Epidermal melanocyte (primary cell): ENCODE measurements around the gene ATF6B.
A peak's percentile ranks its signal among the peaks of the same experiment; 100 is the strongest.
"Not testable (repeated sequence)": the region's sequence is repeated elsewhere in the genome, so short reads cannot be mapped to it uniquely, and the experiment has no call there.

Source experiments
- DNase-seq: peaks from one replicate; pipeline ENCODE4 v3.0.0; 2011; ENCODE audit warnings: low spot score; ENCODE audit not compliant: insufficient read length

Gene ATF6B

GRCh38 chr6:32154514-32155161, 26.6 kb upstream of the ATF6B start:
- DNase-seq, result no peak

DNA sequence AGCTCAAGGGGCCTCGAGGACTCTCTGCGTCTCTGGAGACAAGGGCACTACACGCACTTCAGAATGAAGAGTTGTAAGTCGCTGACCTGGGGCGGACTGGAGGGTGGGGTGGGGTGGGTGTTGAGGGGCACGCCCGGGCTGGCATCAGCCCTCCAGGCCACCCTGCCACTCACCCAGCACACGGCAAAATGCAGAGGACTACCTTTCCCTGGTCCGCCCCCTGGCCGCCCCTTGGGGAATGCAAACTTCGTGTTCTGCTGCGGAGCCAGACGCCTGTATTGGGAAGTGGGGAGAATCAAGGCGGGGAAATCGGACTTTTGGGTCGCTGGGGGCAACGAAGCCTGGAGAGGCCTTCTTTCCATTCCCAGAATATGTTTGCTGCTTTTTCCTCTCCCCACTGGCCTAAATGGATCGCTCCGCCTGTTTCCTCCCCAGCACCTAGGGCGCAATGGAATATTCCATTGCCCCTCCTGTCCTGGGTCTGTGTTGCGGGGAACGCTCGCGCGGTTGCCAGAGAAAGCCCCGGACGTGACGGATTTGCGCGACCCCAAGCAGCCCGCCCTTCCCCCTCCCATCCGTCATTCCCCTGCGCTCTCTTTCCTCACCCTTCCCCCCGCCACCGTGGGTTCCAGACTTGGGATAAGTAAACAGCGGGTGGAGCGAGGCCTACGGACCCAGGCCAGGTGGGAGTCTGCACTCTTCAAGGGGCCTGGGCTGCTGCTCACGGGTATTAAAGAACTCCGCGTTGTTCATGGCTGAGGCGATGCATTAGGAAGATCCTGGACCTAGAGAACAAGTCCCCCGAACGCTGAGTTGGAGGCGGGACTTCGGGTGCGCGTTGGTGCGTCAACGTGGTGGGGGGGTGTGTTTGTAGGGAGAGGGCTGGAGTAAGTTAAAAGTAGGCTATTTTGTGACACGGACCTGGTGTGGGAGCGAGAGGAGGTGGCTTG, 25.8 kb upstream of the ATF6B start, which contains the start of gene PPT2:
Gene PPT2, plus strand, starts transcription at position 578 of the 950 bp plus-strand sequence. CDS start 454 bp downstream, outside the sequence.
- DNase-seq, result peak; percentile 81

DNA sequence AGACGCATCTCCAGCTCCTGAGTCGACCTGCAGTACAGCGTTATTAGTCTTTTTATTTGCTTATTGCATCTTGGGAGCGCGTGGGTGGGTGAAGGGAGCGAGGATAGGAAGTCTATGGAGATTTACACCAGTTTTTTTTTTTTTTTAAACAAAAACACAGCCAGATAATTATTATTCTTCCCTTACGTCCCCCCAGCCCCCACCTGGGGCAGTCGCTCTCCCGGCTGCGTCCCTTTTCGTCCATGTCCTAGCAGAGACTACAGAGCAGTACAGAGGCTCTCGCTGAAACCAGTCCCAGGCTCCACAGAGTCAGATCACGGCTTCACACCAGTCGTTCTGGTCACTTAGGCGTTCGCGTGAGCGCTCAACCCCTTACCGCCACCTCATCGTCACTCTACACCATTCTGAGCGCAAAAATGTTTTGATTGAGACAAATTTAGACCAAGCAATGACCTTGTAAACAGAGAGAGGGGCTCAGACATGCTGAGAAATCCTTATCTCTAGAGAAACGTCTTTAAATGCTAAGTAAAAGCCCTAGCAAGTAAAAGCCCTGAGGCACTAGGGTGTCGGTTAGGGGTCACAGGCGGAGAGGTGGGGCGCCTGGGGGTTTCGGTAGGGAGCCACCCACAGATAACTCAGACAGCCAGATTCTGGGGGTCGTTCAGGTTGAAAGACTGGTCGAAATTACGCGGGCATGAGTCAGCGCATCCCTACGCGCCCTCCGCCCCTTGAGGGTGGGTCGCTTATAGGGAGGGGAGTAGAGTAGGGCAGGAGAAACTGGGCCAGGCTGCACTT, 24.9 kb upstream of the ATF6B start:
- no peak for DNase-seq

- DNase-seq, result no peak
These were observed 24.1 kb upstream of the ATF6B start, which contains the start of gene PRRT1 for GRCh38 chr6:32151863-32152768. PRRT1 (minus strand) TSS chr6:32151939; CDS start chr6:32151827, 112 bp downstream.

DNA sequence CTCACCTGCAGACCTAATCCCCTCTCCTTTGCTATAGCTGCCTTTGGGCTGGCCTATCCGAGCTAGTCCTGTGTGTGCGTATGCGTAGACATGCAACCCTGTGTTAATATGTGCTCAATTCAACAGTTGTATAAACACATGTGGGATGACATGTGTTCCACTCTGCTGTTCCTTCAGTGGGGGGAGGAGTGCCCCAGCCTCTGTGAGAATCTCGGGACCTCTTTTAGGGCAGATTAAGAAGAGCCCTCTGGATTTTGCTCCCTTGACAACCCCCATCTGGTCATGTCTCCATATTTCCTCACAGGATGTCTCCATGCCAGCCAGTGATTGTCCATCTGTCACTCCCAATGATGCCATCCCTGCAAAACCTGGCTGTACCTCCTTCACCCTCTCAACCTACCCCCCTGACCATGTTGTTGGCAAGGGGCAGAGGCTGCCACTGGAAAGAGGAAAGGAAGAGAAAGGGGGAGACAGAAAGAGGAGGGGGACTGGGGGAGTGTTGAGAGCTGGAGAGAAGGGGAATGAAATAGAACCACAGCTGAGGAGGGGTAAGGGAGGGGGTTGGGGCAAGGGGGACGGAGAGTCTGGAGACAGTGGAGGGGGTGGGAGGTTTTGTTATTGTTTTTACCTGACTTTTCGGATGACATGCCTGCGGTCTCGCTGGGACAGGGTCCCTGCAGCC, 23.3 kb upstream of the ATF6B start:
- DNase-seq, result no peak

DNA sequence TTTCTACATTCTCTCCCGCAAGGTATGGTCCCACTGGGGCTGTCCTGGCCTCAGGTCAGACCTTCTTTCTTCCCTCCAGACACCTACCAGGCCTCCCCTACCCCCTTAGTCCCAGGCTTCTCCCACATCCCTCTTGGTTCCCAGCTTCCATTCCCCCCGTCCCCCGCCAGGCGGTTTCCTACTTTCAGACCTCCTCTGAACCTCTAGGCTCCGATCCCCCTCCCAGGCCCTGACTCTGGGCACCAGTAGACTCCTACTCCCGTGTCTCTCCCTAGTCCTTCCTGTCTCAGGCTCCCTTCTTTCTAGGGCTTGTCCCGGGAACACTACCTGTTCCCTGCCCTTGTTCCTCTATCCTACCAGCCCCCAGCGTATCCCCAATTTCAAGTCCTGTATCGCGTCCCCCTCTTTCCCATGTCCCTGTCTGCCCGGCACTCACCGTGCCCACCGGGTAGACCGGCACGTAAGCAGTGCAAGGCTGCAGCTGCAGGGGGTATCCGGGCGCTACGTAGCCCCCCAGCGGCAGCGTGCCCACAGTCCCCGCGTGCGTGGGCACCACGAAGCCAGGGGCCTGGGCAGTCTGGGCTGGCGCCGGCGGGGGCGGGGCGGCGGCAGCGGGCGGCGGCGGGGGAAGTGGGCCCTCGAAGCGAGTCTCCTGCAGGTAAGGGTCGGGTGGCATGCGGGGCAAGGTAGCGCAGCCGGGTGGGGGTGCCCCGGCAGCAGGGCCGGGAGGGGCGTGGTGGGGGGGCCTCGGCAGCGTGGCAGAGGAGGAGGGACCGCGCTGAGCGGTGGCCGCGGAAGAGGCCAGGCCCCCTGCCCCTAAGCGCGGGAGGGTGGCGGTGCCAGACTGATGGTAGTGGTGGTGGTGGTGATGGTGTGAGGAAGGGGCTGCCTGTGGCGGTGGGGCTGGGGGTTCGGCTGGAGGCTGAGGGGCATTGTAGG, 22.2 kb upstream of the ATF6B start:
- no peak for DNase-seq

DNA sequence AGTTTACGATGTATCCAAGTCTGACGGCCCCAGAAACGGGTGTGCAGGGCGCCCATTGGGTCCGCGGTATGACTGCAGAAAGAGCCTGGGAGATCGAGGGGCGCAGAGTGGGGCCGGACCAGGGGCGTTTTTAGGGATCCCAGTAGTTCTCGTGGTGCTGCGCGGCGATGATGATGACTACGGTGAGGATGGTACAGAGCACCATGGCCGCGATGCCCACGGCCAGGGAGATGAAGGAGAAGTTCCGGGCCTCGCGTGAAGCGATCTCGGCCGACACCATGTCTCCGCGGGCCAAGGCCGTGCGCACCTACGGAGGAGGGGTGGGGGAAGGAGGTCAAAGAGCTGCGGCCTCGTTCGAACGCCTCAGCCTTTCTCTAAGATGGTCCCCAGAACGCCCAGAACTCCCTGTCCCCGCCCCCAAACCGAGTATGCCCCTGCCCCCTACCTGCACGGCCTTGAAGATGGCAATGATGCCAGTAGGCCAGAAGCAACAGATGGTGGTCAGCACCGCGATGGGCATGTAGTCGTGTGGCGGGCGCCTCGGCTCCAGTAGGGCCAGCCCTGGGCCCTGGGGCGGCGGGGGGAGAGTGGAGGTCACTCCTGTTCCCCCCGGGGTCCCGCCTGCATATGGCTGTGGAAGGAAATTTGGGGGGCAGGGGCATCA, 21.2 kb upstream of the ATF6B start:
- no peak for DNase-seq

DNA sequence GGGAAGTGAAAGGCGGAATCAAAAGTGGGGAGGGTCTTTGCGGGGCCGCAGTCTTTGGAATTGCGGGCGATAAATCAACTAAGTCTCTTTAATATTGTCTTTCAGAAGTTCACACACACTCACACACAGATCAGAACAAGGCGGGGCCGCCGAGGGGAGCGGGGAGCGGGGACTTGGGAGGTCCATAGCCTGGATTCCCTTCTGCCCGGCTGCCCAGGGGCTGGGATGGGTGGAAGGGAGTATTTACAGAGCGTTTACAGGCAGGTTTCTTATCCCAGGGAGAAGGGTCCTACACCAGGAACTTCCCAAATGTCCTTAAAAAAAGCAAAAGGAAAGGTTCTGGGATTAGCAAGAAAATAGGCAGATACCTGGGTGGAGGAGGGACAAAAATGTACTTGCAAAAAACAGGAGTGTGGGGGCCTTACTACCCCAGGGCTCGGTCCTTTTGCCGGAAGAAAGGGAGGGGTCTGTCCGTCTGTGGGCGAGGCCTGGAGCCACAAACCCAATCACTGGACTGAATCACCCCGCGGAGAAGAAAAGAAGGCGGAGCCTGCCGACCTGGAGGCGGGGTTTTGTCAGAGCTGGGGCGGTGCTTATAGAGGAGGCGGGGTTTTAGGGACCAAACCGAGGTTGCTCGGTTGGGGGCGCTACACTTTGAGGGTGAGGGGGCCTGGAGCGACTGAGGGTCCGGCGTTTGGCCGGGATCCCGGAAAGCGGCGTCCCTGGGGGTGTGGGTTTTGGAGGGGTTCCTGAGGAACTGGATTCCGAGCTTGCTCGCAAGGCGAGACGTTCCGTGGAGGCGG, 20.4 kb upstream of the ATF6B start:
- no peak for DNase-seq

DNA sequence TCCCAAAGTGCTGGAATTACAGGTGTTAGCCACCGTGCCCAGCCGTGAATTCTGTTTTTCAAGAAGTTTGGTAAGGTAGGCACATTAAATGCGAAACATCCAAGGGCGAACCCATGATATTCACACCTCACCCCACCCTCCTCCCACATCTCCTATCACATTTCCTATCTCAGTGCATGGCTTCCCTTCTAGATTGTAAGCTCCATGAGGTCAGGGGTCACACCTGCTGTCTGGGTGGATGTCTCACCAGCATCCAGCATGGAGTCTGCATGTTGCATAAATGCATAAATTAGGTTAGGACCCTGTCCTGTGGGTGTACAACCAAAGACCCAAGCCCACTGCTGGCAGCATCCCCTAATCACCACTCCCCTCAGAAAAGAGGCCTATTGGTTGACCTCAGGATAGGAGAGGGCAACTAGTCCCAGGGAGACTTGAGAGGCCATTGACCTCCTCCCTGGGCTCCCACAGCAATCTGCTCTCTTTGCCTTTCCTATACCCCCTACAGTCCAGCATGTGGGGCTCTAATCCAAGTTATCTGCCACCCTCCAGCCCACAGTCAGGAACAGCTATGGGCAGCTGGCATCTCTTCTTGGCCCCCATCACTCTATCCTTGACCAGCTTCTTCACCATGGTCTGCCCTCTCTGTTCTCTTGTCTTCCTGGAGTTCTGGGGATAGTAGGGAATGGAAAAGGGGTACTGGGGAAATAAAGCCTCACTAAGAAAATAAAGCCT, 19.5 kb upstream of the ATF6B start:
- DNase-seq, result no peak

GRCh38 chr6:32146687-32147086, 18.6 kb upstream of the ATF6B start:
- no peak for DNase-seq

GRCh38 chr6:32146287-32146686, 18.2 kb upstream of the ATF6B start:
- no peak for DNase-seq

- DNase-seq, result not testable (repeated sequence)
These were observed 16.2 kb upstream of the ATF6B start for GRCh38 chr6:32144238-32144637.

GRCh38 chr6:32140420-32141046, 12.5 kb upstream of the ATF6B start:
- DNase-seq, result no peak

- DNase-seq, result no peak
These were observed 11.5 kb upstream of the ATF6B start for GRCh38 chr6:32139590-32139989.

DNA sequence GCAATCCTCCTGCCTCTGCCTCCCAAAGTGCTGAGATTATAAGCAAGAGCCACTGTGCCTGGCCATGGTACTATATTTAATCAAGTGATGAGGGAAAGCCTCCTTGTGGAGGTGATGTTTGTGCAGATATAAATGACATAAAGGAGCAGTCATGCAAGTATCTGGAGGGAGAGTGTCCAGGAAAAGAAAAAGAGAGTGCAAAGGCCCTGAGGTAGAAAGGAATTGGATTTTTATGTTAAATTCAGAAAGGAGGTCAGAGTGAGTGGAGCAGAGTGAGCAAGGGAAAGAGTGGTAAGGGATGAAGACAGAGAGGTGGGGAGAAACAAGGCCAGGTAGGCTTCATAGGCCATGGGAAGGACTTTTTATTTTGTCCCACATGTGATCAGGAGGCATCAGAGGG, 9.4 kb upstream of the ATF6B start:
- DNase-seq, result no peak

DNA sequence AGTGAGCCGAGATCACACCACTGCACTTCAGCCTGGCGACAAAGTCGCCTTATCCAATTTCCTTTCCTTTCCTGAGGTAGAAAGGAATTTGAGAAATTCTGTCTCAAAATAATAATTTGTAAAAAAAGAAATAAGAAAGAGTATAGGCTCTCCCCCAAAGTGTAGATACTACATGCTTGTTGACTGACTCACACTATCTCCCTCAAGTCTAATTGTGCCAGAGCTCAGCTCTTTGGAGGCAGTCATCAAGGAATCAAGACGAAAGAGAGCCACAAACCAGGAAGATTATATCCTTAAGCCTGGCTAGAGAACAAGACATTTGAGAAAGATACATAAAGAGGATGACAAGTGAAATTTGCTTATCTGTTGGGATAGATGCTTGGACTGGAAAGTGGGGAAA, 5.7 kb upstream of the ATF6B start:
- no peak for DNase-seq
